ENCODE measurements around the gene ISM1.

The ISM1 gene

GRCh38 chr20:13320702-13321101 lies 99.6 kb downstream of the ISM1 start:
- no peak for DNase-seq

GRCh38 chr20:13321416-13321815 lies 100.3 kb downstream of the ISM1 start:
- DNase-seq = no peak

GRCh38 chr20:13322198-13322597 lies 101.1 kb downstream of the ISM1 start:
- no peak for DNase-seq

- DNase-seq = no peak
Measured at GRCh38 chr20:13322621-13323020, 101.5 kb downstream of the ISM1 start.

GRCh38 chr20:13325033-13325432 lies 104.0 kb downstream of the ISM1 start:
- no peak for DNase-seq

GRCh38 chr20:13325796-13326340 lies 104.8 kb downstream of the ISM1 start:
- no peak for DNase-seq

- DNase-seq = no peak
Measured at GRCh38 chr20:13331536-13331935, 110.5 kb downstream of the ISM1 start.

- DNase-seq = no peak
Measured at GRCh38 chr20:13333036-13333435, 112.0 kb downstream of the ISM1 start.

GRCh38 chr20:13333793-13334192 lies 112.7 kb downstream of the ISM1 start:
- no peak for DNase-seq

- DNase-seq = no peak
Measured at GRCh38 chr20:13336308-13337089, 115.4 kb downstream of the ISM1 start.

- no peak for DNase-seq
Measured at GRCh38 chr20:13337090-13337784, 116.2 kb downstream of the ISM1 start.

- DNase-seq = no peak
Measured at GRCh38 chr20:13338097-13338661, 117.1 kb downstream of the ISM1 start.

GRCh38 chr20:13338999-13339411 lies 117.9 kb downstream of the ISM1 start:
- no peak for DNase-seq

- DNase-seq = no peak
Measured at GRCh38 chr20:13340088-13340487, 119.0 kb downstream of the ISM1 start.

GRCh38 chr20:13341737-13342393 lies 120.8 kb downstream of the ISM1 start:
- no peak for DNase-seq

GRCh38 chr20:13342469-13343242 lies 121.6 kb downstream of the ISM1 start:
- no peak for DNase-seq

GRCh38 chr20:13344671-13345070 lies 123.6 kb downstream of the ISM1 start:
- DNase-seq = no peak

- no peak for DNase-seq
Measured at GRCh38 chr20:13348311-13349234, 127.5 kb downstream of the ISM1 start.

GRCh38 chr20:13349235-13349604 lies 128.1 kb downstream of the ISM1 start:
- no peak for DNase-seq

Data from CD4-positive, alpha-beta T cell treated with Interleukin-17A for 4 hours (primary cell).